Esophagus muscularis mucosa (tissue), 4 donors: ENCODE results near the gene CTRB1.

Source experiments
- CTCF ChIP-seq, 3 experiments: fragments of 200-600 bp in 2 of 3; fragments of 450-650 bp in 1 of 3; sonication (generic) in 2 of 3; IDR thresholded peaks; one replicate each; pipeline ENCODE4 v1.5.1; 2017 to 2019; ENCODE audit warnings: antibody characterized with exemption in 3 of 3, mild to moderate bottlenecking in 2 of 3, moderate library complexity in 1 of 3
- EP300 ChIP-seq: sonication (generic); formaldehyde crosslinking; IDR thresholded peaks from one replicate; pipeline ENCODE4 v1.6.1; 2017; ENCODE audit warnings: antibody characterized with exemption
- POLR2A ChIP-seq: fragments of 450-650 bp; IDR thresholded peaks from one replicate; pipeline ENCODE4 v1.6.1; 2017; ENCODE audit warnings: antibody characterized with exemption, moderate library complexity, mild to moderate bottlenecking, low read depth
- POLR2AphosphoS5 ChIP-seq, 2 donors: sonication (generic); formaldehyde crosslinking; IDR thresholded peaks; one replicate each; pipeline ENCODE4 v1.6.1; 2017; ENCODE audit warnings: antibody characterized with exemption in 2 of 2

- TF ChIP-seq POLR2A (no peak), CTCF (IDR thresholded peaks at IDR 0.05) (no peak), POLR2AphosphoS5 (IDR thresholded peaks at IDR 0.05) (no peak), EP300 (no peak)
These were observed 11.8 kb downstream of the CTRB1 start for GRCh38 chr16:75230471-75231110.
